BLaER1 treated with 17β-estradiol and CSF1 and Interleukin-3, amounts not matched to agents 10 nM and 100 nM (cell line): ENCODE results near the gene FBLIM1.

Source experiments
- H3K27ac ChIP-seq, 11 experiments: shearing (Covaris generic); formaldehyde crosslinking; 2 replicates each; pipeline ENCODE4 v1.8.1; 2022
- H3K27me3 ChIP-seq, 11 experiments: shearing (Covaris generic); formaldehyde crosslinking; 2 replicates each; pipeline ENCODE4 v1.8.1; 2022
- H3K36me3 ChIP-seq, 11 experiments: shearing (Covaris generic); formaldehyde crosslinking; 2 replicates each; pipeline ENCODE4 v1.8.1; 2022
- H3K4me1 ChIP-seq, 10 experiments: shearing (Covaris generic); formaldehyde crosslinking; 2 replicates each; pipeline ENCODE4 v1.8.1; 2022
- H3K4me2 ChIP-seq, 11 experiments: shearing (Covaris generic); formaldehyde crosslinking; 2 replicates each; pipeline ENCODE4 v1.8.1; 2022
- H3K4me3 ChIP-seq, 10 experiments: shearing (Covaris generic); formaldehyde crosslinking; 2 replicates each; pipeline ENCODE4 v1.8.1; 2022
- H3K9ac ChIP-seq, 11 experiments: shearing (Covaris generic); formaldehyde crosslinking; 2 replicates each; pipeline ENCODE4 v1.8.1; 2022
- H3K9me3 ChIP-seq, 11 experiments: shearing (Covaris generic); formaldehyde crosslinking; replicated peaks in 1 of 11; 2 replicates each; pipeline ENCODE4 v1.8.1; 2022
- H4K20me1 ChIP-seq, 11 experiments: shearing (Covaris generic); formaldehyde crosslinking; 2 replicates each; pipeline ENCODE4 v1.8.1; 2022
- Cebpa-rat ChIP-seq, 11 experiments: shearing (Covaris generic); IDR thresholded peaks; 2 replicates each; pipeline ENCODE4 v1.8.1; 2022

The FBLIM1 gene

DNA sequence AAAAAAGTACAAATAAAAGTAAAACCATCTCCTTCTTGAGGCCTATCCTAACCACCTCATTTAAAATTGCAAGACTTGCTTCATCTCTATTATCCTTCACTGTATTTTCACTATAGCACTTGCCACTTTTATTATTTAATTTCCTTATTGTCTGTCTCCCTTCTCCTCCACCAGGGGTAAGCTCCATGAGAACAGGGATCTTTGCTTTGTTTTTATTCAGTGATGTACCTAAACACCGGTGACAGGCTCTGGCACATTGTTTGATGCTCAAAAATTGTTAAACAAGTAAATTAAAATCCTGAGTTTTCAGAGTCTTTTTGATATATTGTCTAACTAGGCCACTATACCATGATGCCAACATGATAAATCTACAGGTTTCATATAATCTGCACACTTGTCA lies 71.7 kb downstream of the FBLIM1 start:
- Histone ChIP-seq H3K36me3 (no peaks in the 10 kb centered on the region; a peak in 1 of 22 replicates), H3K27me3 (no peaks in the 10 kb centered on the region), H4K20me1 (no peaks in the 10 kb centered on the region), H3K4me1 (peaks cover 68 to 82% (median 75%) of the 10 kb centered on the region in 10 experiments), H3K9ac (peak overlapping the region; percentile 2 to 79 (median 73); a peak in 21 of 22 replicates), H3K27ac (peak overlapping the region in 10 of 11 experiments; percentile 66 to 100 (median 99); a peak in 21 of 22 replicates), H3K9me3 (no peaks in the 10 kb centered on the region), H3K4me2 (peak overlapping the region; percentile 86 to 98 (median 96)), H3K4me3 (peak overlapping the region in 9 of 10 experiments; percentile 3 to 60 (median 35); a peak in 12 of 20 replicates)
- TF ChIP-seq Cebpa-rat (IDR thresholded peaks at IDR 0.05), result 0 out of 22 replicates have a peak, but pooled peaks of 1 of the 11 experiments have one; percentile 6

DNA sequence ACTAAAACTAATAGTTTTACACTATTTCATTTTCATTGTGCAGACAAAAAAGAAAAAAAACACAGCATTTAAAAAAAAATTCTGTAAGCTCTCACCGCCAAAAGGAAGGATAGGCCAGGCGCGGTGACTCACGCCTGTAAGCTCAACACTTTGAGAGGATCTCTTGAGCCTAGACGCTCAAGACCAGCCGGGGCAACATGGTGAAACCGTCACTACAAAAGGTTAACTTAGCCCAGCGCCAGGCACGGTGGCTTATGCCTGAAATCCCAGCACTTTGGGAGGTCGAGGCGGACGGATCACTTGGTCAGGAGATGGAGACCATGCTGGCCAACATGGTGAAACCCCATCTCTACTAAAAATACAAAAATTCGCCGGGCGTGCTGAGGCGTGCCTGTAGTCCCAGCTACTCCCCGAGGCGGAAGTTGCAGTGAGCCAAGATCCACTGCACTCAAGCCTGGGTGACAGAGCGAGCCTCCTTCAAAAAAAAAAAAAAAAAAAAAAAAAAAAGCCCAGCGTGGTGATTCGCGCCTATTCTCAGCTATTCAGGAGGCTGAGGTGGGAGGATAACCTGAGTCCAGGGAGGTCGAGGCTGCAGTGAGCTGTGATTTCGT lies 74.6 kb downstream of the FBLIM1 start:
- TF ChIP-seq Cebpa-rat (IDR thresholded peaks at IDR 0.05), result no peak
- H3K9ac ChIP-seq, result peak overlapping the region; percentile 95 to 99 (median 97)
- H3K27ac ChIP-seq, result peak overlapping the region in 10 of 11 experiments; percentile 96 to 100 (median 99); a peak in 20 of 22 replicates
- H3K9me3 ChIP-seq, result peaks cover 0 to 6% (median 0%) of the 10 kb centered on the region in 11 experiments; a peak in 2 of 22 replicates
- no peaks in the 10 kb centered on the region; a peak in 1 of 22 replicates for H3K36me3 ChIP-seq
- H3K4me1 ChIP-seq, result peaks cover 62 to 72% (median 66%) of the 10 kb centered on the region in 10 experiments
- no peaks in the 10 kb centered on the region for H3K27me3 ChIP-seq
- H4K20me1 ChIP-seq, result no peaks in the 10 kb centered on the region
- peak overlapping the region; percentile 86 to 98 (median 96) for H3K4me2 ChIP-seq
- H3K4me3 ChIP-seq, result peak overlapping the region; percentile 69 to 91 (median 78)

DNA sequence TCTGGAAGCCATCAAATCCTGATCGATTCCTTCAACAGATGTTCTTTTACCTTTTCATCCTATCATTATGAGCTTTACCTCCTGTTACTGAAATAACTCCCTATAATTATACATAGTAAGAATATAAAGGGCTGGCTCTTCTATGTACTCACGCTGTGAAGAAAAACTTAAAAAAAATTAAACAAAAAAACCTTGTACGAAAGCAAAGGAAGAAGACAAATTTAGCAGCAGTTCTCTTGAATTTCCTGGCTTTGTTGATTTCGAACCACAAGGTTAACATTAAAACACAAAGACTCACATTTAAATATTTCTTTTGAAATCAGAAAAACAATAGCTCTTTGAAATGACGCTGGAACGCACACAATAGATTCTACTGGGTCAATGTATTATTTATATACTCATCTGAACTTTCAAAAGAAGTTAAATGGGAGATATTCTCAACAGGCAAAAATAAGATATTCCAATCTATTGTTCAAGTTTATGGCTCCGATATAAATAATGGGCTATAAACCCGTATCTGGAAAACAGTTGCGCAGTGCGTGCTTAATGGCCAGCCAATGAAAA lies 75.3 kb downstream of the FBLIM1 start:
- TF ChIP-seq Cebpa-rat (IDR thresholded peaks at IDR 0.05), result no peak
- Histone ChIP-seq H3K4me2 (peak overlapping the region; percentile 86 to 98 (median 96)), H3K36me3 (no peaks in the 10 kb centered on the region; a peak in 1 of 22 replicates), H3K4me1 (peaks cover 58 to 66% (median 60%) of the 10 kb centered on the region in 10 experiments), H3K4me3 (peak overlapping the region; percentile 69 to 91 (median 78)), H4K20me1 (no peaks in the 10 kb centered on the region), H3K27me3 (no peaks in the 10 kb centered on the region), H3K9ac (peak overlapping the region; percentile 95 to 99 (median 97)), H3K27ac (peak overlapping the region; percentile 96 to 100 (median 99); a peak in 21 of 22 replicates), H3K9me3 (peaks cover 0 to 6% (median 0%) of the 10 kb centered on the region in 11 experiments; a peak in 2 of 22 replicates)

DNA sequence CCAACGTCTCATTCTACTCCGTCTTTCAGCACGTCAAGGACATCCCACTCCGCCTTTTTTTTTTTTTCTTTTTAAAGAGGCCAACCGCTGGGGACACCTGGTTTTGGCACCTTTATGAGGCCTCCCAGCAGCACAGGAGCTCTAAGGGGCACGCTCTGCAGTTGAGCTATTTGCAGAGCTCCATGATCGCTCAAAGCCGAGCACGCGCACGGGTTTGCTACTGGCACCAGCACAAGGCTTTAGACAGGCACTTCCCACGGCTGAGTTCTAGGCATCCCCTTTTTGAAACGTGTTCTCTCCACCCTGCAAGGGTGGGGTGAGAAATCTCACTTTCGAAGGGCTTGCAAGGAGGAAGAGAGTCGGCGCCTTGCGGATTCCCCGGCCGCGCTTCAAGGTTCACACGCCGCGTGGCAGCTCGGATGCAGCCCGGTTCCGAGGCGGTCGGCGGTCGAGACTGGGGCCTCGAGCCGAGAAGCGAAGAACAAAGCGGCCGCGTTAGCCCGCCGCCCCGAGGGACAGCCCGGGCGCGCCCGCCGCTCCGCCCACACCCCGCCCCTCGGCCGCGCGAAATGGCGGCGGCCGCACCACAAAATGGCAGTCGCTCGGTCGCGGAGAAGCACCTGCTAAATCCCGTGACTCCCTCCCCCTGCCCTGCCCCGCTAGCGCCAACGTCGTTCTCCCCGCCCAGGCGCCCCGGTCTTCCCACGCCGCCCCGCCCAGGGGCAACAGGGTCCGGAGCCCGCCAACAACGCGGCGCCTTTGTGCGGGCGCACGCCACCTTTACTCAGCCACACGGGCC lies 76.0 kb downstream of the FBLIM1 start:
- H3K9me3 ChIP-seq, result peaks cover 0 to 6% (median 0%) of the 10 kb centered on the region in 11 experiments; a peak in 2 of 22 replicates
- H3K4me3 ChIP-seq, result peak overlapping the region; percentile 69 to 91 (median 78)
- no peaks in the 10 kb centered on the region for H3K27me3 ChIP-seq
- peak overlapping the region; percentile 96 to 100 (median 99) for H3K27ac ChIP-seq
- H4K20me1 ChIP-seq, result no peaks in the 10 kb centered on the region
- peaks cover 51 to 59% (median 54%) of the 10 kb centered on the region in 10 experiments for H3K4me1 ChIP-seq
- no peaks in the 10 kb centered on the region; a peak in 1 of 22 replicates for H3K36me3 ChIP-seq
- H3K4me2 ChIP-seq, result peak overlapping the region; percentile 86 to 98 (median 96)
- TF ChIP-seq Cebpa-rat (IDR thresholded peaks at IDR 0.05), result no peak
- H3K9ac ChIP-seq, result peak overlapping the region; percentile 95 to 99 (median 97)

DNA sequence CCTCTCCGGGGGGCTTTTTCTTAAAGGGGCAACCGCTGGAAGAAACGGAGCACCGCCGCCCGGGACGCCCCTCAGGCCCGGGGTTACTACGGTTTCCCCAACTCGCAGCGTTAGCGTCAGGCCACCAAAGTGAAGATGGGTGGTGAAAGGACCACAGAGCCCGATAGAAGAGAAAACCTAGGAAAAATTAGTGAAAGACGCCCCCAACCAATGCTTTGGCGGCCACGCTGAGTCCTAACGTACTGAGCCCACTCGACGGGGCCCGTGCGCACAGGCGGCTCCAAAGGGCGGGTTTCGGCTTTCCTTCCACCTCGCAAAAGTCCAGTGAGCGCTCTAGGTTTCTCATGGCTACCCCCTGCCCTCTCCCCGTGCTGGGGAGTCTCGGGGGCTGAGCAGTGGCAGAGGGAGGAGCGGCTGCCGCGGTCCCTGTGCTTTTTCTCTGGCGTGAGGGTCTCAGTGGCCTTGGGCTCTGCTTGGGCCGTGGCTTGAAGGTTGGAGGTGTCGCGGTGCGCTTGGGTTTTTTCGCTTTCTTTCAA lies 76.7 kb downstream of the FBLIM1 start:
- Histone ChIP-seq H3K4me3 (peak overlapping the region; percentile 69 to 91 (median 78)), H4K20me1 (no peaks in the 10 kb centered on the region), H3K4me1 (peaks cover 45 to 53% (median 47%) of the 10 kb centered on the region in 10 experiments)

DNA sequence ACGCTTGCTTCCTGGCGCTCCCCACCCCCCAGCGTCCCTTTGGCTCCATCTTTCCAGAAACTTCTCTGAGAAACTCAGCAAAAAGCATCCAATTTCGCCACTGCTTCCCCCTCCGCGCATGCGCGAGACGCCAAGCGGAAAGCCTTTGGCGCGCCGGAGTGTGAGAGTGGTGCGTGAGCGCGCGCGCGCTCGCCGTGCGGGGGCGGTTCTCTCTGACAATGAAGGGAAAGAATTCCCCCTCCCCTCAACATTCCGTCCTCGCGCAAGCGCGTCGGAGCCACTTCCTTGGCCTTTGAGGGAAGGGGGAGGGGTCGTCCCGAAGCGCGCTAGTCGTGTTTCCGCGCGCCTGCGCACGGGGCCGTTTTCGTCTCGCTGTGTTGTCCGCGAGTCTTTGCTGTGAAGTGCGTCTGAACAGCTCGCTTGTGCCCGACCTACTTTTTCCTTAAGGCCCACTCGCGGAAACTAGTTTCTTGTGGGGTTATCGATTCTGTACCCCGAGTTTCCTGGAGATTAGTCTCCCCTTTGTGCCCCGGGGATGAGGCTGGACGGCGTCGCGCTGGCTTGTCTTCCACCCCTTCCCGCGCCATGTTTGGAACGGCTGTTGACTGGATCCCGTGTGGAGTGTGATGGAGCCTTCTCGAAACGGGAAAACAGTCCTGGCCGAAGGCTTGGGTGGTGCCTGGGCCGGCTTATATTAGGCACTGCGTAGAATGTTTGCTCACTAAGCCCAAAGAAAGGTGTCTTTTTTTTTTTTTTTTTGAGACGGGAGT lies 77.3 kb downstream of the FBLIM1 start:
- Histone ChIP-seq H3K9me3 (peaks cover 0 to 6% (median 0%) of the 10 kb centered on the region in 11 experiments; a peak in 2 of 22 replicates), H3K9ac (peak overlapping the region; percentile 95 to 99 (median 97)), H3K4me1 (peaks cover 38 to 46% (median 40%) of the 10 kb centered on the region in 10 experiments), H3K27me3 (no peaks in the 10 kb centered on the region), H4K20me1 (no peaks in the 10 kb centered on the region), H3K4me2 (peak overlapping the region; percentile 86 to 98 (median 96)), H3K36me3 (no peaks in the 10 kb centered on the region; a peak in 1 of 22 replicates), H3K4me3 (peak overlapping the region; percentile 69 to 91 (median 78)), H3K27ac (peak overlapping the region; percentile 96 to 100 (median 99))
- TF ChIP-seq Cebpa-rat (IDR thresholded peaks at IDR 0.05), result no peak; a peak in 1 of 22 replicates

More for the DNA sequence above, 76.7 kb downstream of the FBLIM1 start:
- peak overlapping the region; percentile 96 to 100 (median 99) for H3K27ac ChIP-seq
- H3K9ac ChIP-seq, result peak overlapping the region; percentile 95 to 99 (median 97)
- H3K27me3 ChIP-seq, result no peaks in the 10 kb centered on the region
- TF ChIP-seq Cebpa-rat (IDR thresholded peaks at IDR 0.05), result no peak
- peaks cover 0 to 6% (median 0%) of the 10 kb centered on the region in 11 experiments; a peak in 2 of 22 replicates for H3K9me3 ChIP-seq
- H3K36me3 ChIP-seq, result no peaks in the 10 kb centered on the region; a peak in 1 of 22 replicates
- peak overlapping the region; percentile 86 to 98 (median 96) for H3K4me2 ChIP-seq
